CD4-positive, alpha-beta T cell treated with Interleukin-6 at 100 ng/mL for 8 hours (primary cell): Measurements from ENCODE around the gene RHOH.

Experiments
- DNase-seq: peaks from one replicate; pipeline ENCODE4 v3.0.0-alpha.2; 2020; ENCODE audit warnings: mixed read lengths, low spot score

RHOH gene

GRCh38 chr4:40295572-40295971, 98.7 kb downstream of the RHOH start:
- no peak for DNase-seq
